Measurements from ENCODE around the gene U2AF2. TPM values are rescaled to one million over a fixed set of nuclear protein-coding genes. Genes with fewer than 3 reads are reported as not detected.
A peak's percentile ranks its signal among the peaks of the same experiment; 100 is the strongest.

The U2AF2 gene
- total RNA-seq, 1 experiment from 2014 or later: 183 TPM

GRCh38 chr19:55651236-55651635 is 3.6 kb upstream of the U2AF2 start:
- no peak overlapping the region for H3K27ac ChIP-seq
- H3K36me3 ChIP-seq: peaks cover 26% of the 10 kb centered on the region
- peaks cover 18% of the 10 kb centered on the region; the same call in 1 of the 2 replicates for H3K4me1 ChIP-seq (replicated peaks)
- no peak overlapping the region for H3K4me3 ChIP-seq
- no peaks in the 10 kb centered on the region for H3K9me3 ChIP-seq (replicated peaks)
- peak in 1 of 2 experiments; percentile 43 for DNase-seq (ENCODE audit: low read depth in 1 of 2, low spot score in 2 of 2)
- no peaks in the 10 kb centered on the region for H3K27me3 ChIP-seq (replicated peaks)

- H3K4me3 ChIP-seq: no peak overlapping the region
- DNase-seq (ENCODE audit: low read depth in 1 of 2, low spot score in 2 of 2): no peak
- H3K27ac ChIP-seq: no peak overlapping the region
- H3K36me3 ChIP-seq: peaks cover 21% of the 10 kb centered on the region
- no peaks in the 10 kb centered on the region for H3K9me3 ChIP-seq (replicated peaks)
- no peaks in the 10 kb centered on the region for H3K27me3 ChIP-seq (replicated peaks)
- H3K4me1 ChIP-seq (replicated peaks): peaks cover 25% of the 10 kb centered on the region; the same call in 1 of the 2 replicates
Observed at GRCh38 chr19:55652311-55653128, 2.3 kb upstream of the U2AF2 start.

- Histone ChIP-seq H3K9me3 (replicated peaks) (no peaks in the 10 kb centered on the region), H3K4me1 (replicated peaks) (peaks cover 14% of the 10 kb centered on the region; the same call in 1 of the 2 replicates), H3K4me3 (peak overlapping the region; percentile 89), H3K27ac (peak overlapping the region; percentile 92), H3K36me3 (peaks cover 23% of the 10 kb centered on the region), H3K27me3 (replicated peaks) (no peaks in the 10 kb centered on the region)
- peak; percentile 99 for DNase-seq (ENCODE audit: low read depth in 1 of 2, low spot score in 2 of 2)
Observed at GRCh38 chr19:55653651-55654322, 1.0 kb upstream of the U2AF2 start.

- Histone ChIP-seq H3K27ac (peak overlapping the region; percentile 92), H3K27me3 (replicated peaks) (no peaks in the 10 kb centered on the region), H3K4me1 (replicated peaks) (peaks cover 14% of the 10 kb centered on the region; the same call in 1 of the 2 replicates), H3K9me3 (replicated peaks) (no peaks in the 10 kb centered on the region), H3K36me3 (peaks cover 29% of the 10 kb centered on the region), H3K4me3 (peak overlapping the region; percentile 89)
- DNase-seq (ENCODE audit: low read depth in 1 of 2, low spot score in 2 of 2): peak; percentile 99
Observed at GRCh38 chr19:55654323-55654867, 440 bp upstream of the U2AF2 start.

- DNase-seq (ENCODE audit: low read depth in 1 of 2, low spot score in 2 of 2): no peak
- H3K4me3 ChIP-seq: peak overlapping the region; percentile 89
- no peaks in the 10 kb centered on the region for H3K9me3 ChIP-seq (replicated peaks)
- peaks cover 14% of the 10 kb centered on the region; the same call in 1 of the 2 replicates for H3K4me1 ChIP-seq (replicated peaks)
- peaks cover 39% of the 10 kb centered on the region for H3K36me3 ChIP-seq
- H3K27me3 ChIP-seq (replicated peaks): no peaks in the 10 kb centered on the region
- peak overlapping the region; percentile 92 for H3K27ac ChIP-seq
Observed at GRCh38 chr19:55655648-55656040, 809 bp downstream of the U2AF2 start.

GRCh38 chr19:55656552-55656951 is 1.7 kb downstream of the U2AF2 start:
- Histone ChIP-seq H3K9me3 (replicated peaks) (no peaks in the 10 kb centered on the region), H3K27ac (no peak overlapping the region), H3K27me3 (replicated peaks) (no peaks in the 10 kb centered on the region), H3K4me1 (replicated peaks) (peaks cover 14% of the 10 kb centered on the region; the same call in 1 of the 2 replicates), H3K36me3 (peaks cover 49% of the 10 kb centered on the region), H3K4me3 (peak overlapping the region; percentile 89; the same call in 1 of the 2 replicates)
- no peak for DNase-seq (ENCODE audit: low read depth in 1 of 2, low spot score in 2 of 2)

- Histone ChIP-seq H3K27ac (no peak overlapping the region), H3K27me3 (replicated peaks) (no peaks in the 10 kb centered on the region), H3K4me3 (no peak overlapping the region), H3K36me3 (peaks cover 54% of the 10 kb centered on the region), H3K9me3 (replicated peaks) (no peaks in the 10 kb centered on the region), H3K4me1 (replicated peaks) (peaks cover 14% of the 10 kb centered on the region; the same call in 1 of the 2 replicates)
- DNase-seq (ENCODE audit: low read depth in 1 of 2, low spot score in 2 of 2): no peak
Observed at GRCh38 chr19:55656988-55657747, 2.3 kb downstream of the U2AF2 start.

GRCh38 chr19:55658846-55659459 is 4.1 kb downstream of the U2AF2 start:
- Histone ChIP-seq H3K27me3 (replicated peaks) (no peaks in the 10 kb centered on the region), H3K4me1 (replicated peaks) (peaks cover 10% of the 10 kb centered on the region; the same call in 1 of the 2 replicates), H3K9me3 (replicated peaks) (no peaks in the 10 kb centered on the region), H3K27ac (no peak overlapping the region), H3K4me3 (no peak overlapping the region), H3K36me3 (peaks cover 70% of the 10 kb centered on the region)
- no peak for DNase-seq (ENCODE audit: low read depth in 1 of 2, low spot score in 2 of 2)

GRCh38 chr19:55659822-55660221 is 5.0 kb downstream of the U2AF2 start:
- Histone ChIP-seq H3K27me3 (replicated peaks) (no peaks in the 10 kb centered on the region), H3K4me1 (replicated peaks) (peaks cover 10% of the 10 kb centered on the region; the same call in 1 of the 2 replicates), H3K9me3 (replicated peaks) (no peaks in the 10 kb centered on the region), H3K27ac (no peak overlapping the region), H3K4me3 (no peak overlapping the region), H3K36me3 (peaks cover 79% of the 10 kb centered on the region)
- no peak for DNase-seq (ENCODE audit: low read depth in 1 of 2, low spot score in 2 of 2)

GRCh38 chr19:55660404-55660803 is 5.6 kb downstream of the U2AF2 start:
- H3K27ac ChIP-seq: no peak overlapping the region
- peaks cover 10% of the 10 kb centered on the region; the same call in 1 of the 2 replicates for H3K4me1 ChIP-seq (replicated peaks)
- no peak overlapping the region for H3K4me3 ChIP-seq
- no peaks in the 10 kb centered on the region for H3K27me3 ChIP-seq (replicated peaks)
- no peak for DNase-seq (ENCODE audit: low read depth in 1 of 2, low spot score in 2 of 2)
- H3K9me3 ChIP-seq (replicated peaks): no peaks in the 10 kb centered on the region
- peaks cover 75% of the 10 kb centered on the region for H3K36me3 ChIP-seq

GRCh38 chr19:55660991-55661390 is 6.2 kb downstream of the U2AF2 start:
- H3K9me3 ChIP-seq (replicated peaks): no peaks in the 10 kb centered on the region
- no peaks in the 10 kb centered on the region for H3K27me3 ChIP-seq (replicated peaks)
- no peak overlapping the region for H3K4me3 ChIP-seq
- H3K36me3 ChIP-seq: peaks cover 75% of the 10 kb centered on the region
- DNase-seq (ENCODE audit: low read depth in 1 of 2, low spot score in 2 of 2): no peak
- H3K27ac ChIP-seq: no peak overlapping the region
- peaks cover 10% of the 10 kb centered on the region; the same call in 1 of the 2 replicates for H3K4me1 ChIP-seq (replicated peaks)

GRCh38 chr19:55661826-55662225 is 7.0 kb downstream of the U2AF2 start:
- no peaks in the 10 kb centered on the region for H3K27me3 ChIP-seq (replicated peaks)
- no peaks in the 10 kb centered on the region for H3K9me3 ChIP-seq (replicated peaks)
- peaks cover 2% of the 10 kb centered on the region; the same call in 1 of the 2 replicates for H3K4me1 ChIP-seq (replicated peaks)
- H3K36me3 ChIP-seq: peaks cover 75% of the 10 kb centered on the region
- no peak for DNase-seq (ENCODE audit: low read depth in 1 of 2, low spot score in 2 of 2)
- no peak overlapping the region for H3K27ac ChIP-seq
- H3K4me3 ChIP-seq: no peak overlapping the region
